Adrenal gland (tissue), 12 donors: ENCODE results near the gene ACAN. TPM values are rescaled to one million over a fixed set of nuclear protein-coding genes. Genes with fewer than 3 reads are reported as not detected.

Experiments
- DNase-seq, 7 donors: peaks; one replicate each; pipeline ENCODE4 v3.0.0-alpha.2; 2019 to 2020
- H3K27ac ChIP-seq, 5 donors: fragments of 200-600 bp; sonication (generic) in 4 of 5; 1 replicate in 3 of 5; 2 replicates in 2 of 5; pipeline versions ENCODE4 v1.5.1 to v1.8.0; 2016 to 2020; ENCODE audit warnings: mild to moderate bottlenecking in 1 of 5
- H3K27me3 ChIP-seq: fragments of 200-600 bp; 2 replicates; pipeline ENCODE4 v1.8.0; 2021
- H3K36me3 ChIP-seq, 2 donors: fragments of 200-600 bp; replicated peaks in 1 of 2; 1 replicate in 1 of 2; 2 replicates in 1 of 2; pipeline versions ENCODE4 v1.5.1 to v1.8.0; 2018 to 2022
- H3K4me1 ChIP-seq, 2 donors: fragments of 200-600 bp; replicated peaks in 1 of 2; 1 replicate in 1 of 2; 2 replicates in 1 of 2; pipeline versions ENCODE4 v1.5.1 to v1.8.0; 2018 to 2021
- H3K4me3 ChIP-seq, 4 donors: fragments of 200-600 bp; sonication (generic) in 3 of 4; one replicate each; pipeline ENCODE4 v1.5.1; 2016 to 2018
- H3K9me3 ChIP-seq, 3 donors: fragments of 200-600 bp; sonication (generic) in 1 of 3; replicated peaks in 1 of 3; 1 replicate in 2 of 3; 2 replicates in 1 of 3; pipeline versions ENCODE4 v1.5.1 to v1.8.0; 2016 to 2021
- POLR2A ChIP-seq, 2 donors: fragments of 450-650 bp; IDR thresholded peaks; one replicate each; pipeline ENCODE4 v1.6.1; 2017; ENCODE audit warnings: antibody characterized with exemption in 2 of 2, mild to moderate bottlenecking in 2 of 2, moderate library complexity in 1 of 2
- WGBS, 4 donors: extraction: QIAGEN DNeasy Blood & Tissue Kit in 2 of 4; methylation state at CpG; one replicate each; pipeline versions ENCODE4 v1.1.5 to v1.1.7; 2013 to 2017; 5-methylcytosine and 5-hydroxymethylcytosine counted together
- intact Hi-C, 2 donors: fragments of 100-400 bp; cut with DNase I; formaldehyde crosslinking; loops; one replicate each; pipeline versions ENCODE4 v1.14.1 to v1.15.0; 2022 to 2023
- polyA plus RNA-seq, 3 donors: library from polyadenylated mRNA; stranded (reverse); fragments of 200-250 nt in 2 of 3; fragments of 350-450 nt in 1 of 3; fragmentation: Illumina TruSeq in 1 of 3; extraction: RNeasy Lipid Tissue Mini Kit (QIAGEN cat#74804) in 1 of 3; gene quantifications; one replicate each; pipeline ENCODE4 v1.2.3, GENCODE V29; 2013 to 2014
- total RNA-seq, 9 donors: library from RNA; depleted of rRNA in 4 of 9; stranded (reverse); fragments of >200 nt in 4 of 9; fragments of 120-200 nt in 1 of 9; fragmentation: NEBNext Ultra II Directional in 1 of 9; extraction: Animal tissue kit (Norgen Biotek cat#: 25700) in 1 of 9; gene quantifications; one replicate each; pipeline versions ENCODE4 v1.1.0 to v1.2.4, GENCODE V29; 2013 to 2023
- TF ChIP-seq, protein P1 (sequence below), 6 experiments: fragments of 450-650 bp in 4 of 6; fragments of 200-600 bp in 2 of 6; sonication (generic) in 1 of 6; IDR thresholded peaks; 1 replicate in 5 of 6; 2 replicates in 1 of 6; pipeline versions ENCODE4 v1.5.1 to v1.8.0; 2016 to 2021; ENCODE audit warnings: antibody characterized with exemption in 6 of 6, mild to moderate bottlenecking in 2 of 6, moderate library complexity in 1 of 6
- donor health status: healthy with polysubstance abuse.
- donor health status: Bipolar disorder and iron deficiency.
- donor health status: DM: yes; HTN: yes; CAD: no.
- donor health status: DM: no; HTN: no; CAD: no.
- donor health status: DM: no; HTN: no; CAD: no.
- donor health status: DM: yes; HTN: yes; CAD: no.

The ACAN gene
- total and polyA plus RNA-seq, 12 donors = 0.04 to 2.4 (median 0.42) TPM

GRCh38 chr15:88800026-88800425 lies 3.2 kb upstream of the ACAN start:
- H3K4me1 ChIP-seq = no peaks in the 10 kb centered on the region
- H3K27ac ChIP-seq = no peak overlapping the region
- H3K9me3 ChIP-seq = no peaks in the 10 kb centered on the region
- no peaks in the 10 kb centered on the region for H3K36me3 ChIP-seq
- TF ChIP-seq POLR2A (IDR thresholded peaks at IDR 0.05) = no peak
- peaks cover 49% of the 10 kb centered on the region for H3K27me3 ChIP-seq
- WGBS, 4 donors = 47 to 69% (median 57%) methylated on average over 1 of the region's 1 CpG
- no peak for DNase-seq
- no peak overlapping the region for H3K4me3 ChIP-seq
- intact Hi-C loops = no loop called here

DNA sequence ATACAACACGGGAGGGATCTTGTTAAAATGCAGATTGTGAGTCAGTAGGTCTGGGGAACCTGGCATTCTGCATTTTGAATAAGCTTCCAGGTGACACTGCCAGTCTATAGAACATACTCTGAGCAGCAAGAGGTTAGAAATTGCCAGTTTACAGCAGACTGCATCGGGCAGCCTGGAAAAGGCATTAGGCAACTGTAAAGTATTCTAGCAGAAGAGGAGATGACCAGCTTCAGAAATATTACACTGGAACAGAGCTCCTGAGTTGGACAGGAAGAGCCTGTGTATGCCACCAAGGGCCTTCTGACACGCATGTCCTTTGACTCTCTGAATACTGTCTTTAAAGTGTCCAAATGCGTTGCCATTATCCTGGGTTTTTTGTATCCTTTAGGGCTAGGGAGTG lies 2.5 kb upstream of the ACAN start:
- intact Hi-C loops = no loop called here
- peaks cover 45% of the 10 kb centered on the region for H3K27me3 ChIP-seq
- WGBS, 4 donors = 62 to 87% (median 81%) methylated on average over 4 of the region's 4 CpGs
- H3K27ac ChIP-seq = no peak overlapping the region
- no peak overlapping the region for H3K4me3 ChIP-seq
- no peaks in the 10 kb centered on the region for H3K4me1 ChIP-seq
- DNase-seq = no peak
- H3K9me3 ChIP-seq = no peaks in the 10 kb centered on the region
- TF ChIP-seq, protein P1, sequence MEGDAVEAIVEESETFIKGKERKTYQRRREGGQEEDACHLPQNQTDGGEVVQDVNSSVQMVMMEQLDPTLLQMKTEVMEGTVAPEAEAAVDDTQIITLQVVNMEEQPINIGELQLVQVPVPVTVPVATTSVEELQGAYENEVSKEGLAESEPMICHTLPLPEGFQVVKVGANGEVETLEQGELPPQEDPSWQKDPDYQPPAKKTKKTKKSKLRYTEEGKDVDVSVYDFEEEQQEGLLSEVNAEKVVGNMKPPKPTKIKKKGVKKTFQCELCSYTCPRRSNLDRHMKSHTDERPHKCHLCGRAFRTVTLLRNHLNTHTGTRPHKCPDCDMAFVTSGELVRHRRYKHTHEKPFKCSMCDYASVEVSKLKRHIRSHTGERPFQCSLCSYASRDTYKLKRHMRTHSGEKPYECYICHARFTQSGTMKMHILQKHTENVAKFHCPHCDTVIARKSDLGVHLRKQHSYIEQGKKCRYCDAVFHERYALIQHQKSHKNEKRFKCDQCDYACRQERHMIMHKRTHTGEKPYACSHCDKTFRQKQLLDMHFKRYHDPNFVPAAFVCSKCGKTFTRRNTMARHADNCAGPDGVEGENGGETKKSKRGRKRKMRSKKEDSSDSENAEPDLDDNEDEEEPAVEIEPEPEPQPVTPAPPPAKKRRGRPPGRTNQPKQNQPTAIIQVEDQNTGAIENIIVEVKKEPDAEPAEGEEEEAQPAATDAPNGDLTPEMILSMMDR (IDR thresholded peaks at IDR 0.05) = no peak
- TF ChIP-seq POLR2A (IDR thresholded peaks at IDR 0.05) = no peak
- H3K36me3 ChIP-seq = no peaks in the 10 kb centered on the region

DNA sequence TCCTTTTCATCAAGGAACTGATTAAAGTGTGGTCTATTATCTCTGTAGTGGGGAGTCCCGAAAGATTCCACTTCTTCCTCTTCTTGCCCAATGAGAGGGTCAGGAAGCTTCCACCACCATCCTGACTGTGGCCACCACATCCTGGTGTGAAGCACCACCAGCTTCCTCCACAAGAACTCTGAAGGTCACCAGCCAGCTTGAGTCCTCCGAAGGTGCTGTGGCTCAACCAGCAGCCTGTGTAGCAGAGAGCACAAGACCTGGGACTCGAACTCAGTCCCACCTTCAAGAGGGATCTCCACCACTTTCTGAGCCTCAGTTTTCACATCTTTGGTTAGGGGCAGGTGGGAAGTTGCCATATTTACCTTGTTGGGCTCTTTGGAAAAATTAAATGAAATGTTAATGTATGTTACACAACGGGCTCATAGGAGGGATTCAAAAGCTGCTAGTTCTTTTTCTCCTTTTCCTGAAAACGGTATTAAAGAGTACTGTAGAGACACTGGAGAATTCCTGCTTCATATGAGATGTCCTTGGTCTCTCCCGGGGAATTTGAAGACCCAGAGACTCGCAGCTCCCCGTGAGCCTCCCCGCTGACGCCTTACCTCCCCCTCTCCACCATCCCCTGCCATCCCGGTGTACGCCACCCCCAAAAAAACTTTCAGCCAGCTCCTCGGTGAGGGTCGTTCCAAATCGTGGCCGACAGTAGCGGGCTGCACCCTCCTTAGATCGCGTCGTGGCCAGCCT lies 816 bp upstream of the ACAN start:
- WGBS, 4 donors = 11 to 14% (median 12%) methylated on average over 16 to 20 of the region's 20 CpGs
- Histone ChIP-seq H3K27ac (no peak overlapping the region), H3K27me3 (peaks cover 40% of the 10 kb centered on the region), H3K4me1 (no peaks in the 10 kb centered on the region), H3K4me3 (no peak overlapping the region), H3K36me3 (no peaks in the 10 kb centered on the region), H3K9me3 (no peaks in the 10 kb centered on the region)
- no peak for TF ChIP-seq POLR2A (IDR thresholded peaks at IDR 0.05)
- TF ChIP-seq, protein P1 (IDR thresholded peaks at IDR 0.05) = no peak
- DNase-seq = no peak
- intact Hi-C loops = no loop called here

DNA sequence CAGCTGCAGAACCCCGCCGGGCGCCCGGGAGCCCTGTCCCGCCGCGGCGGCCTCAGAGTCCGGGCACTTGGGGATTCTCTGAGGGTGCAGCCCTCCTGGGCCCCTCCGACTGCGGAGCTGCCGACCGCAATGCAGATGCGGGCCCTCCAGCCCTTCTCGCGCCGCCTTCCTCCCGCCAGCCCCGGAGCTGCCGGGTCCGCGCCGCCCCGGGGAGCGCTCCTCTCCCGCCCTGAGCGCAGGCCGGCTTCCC lies 320 bp upstream of the ACAN start:
- 1 to 3% (median 1%) methylated on average over 11 to 28 of the region's 28 CpGs for WGBS, 4 donors
- H3K27ac ChIP-seq = no peak overlapping the region
- no peak for TF ChIP-seq POLR2A (IDR thresholded peaks at IDR 0.05)
- TF ChIP-seq, protein P1 (IDR thresholded peaks at IDR 0.05) = no peak
- H3K4me1 ChIP-seq = no peaks in the 10 kb centered on the region
- no peak overlapping the region for H3K4me3 ChIP-seq
- intact Hi-C loops = no loop called here
- no peaks in the 10 kb centered on the region for H3K36me3 ChIP-seq
- H3K9me3 ChIP-seq = no peaks in the 10 kb centered on the region
- DNase-seq = no peak
- H3K27me3 ChIP-seq = peaks cover 40% of the 10 kb centered on the region

DNA sequence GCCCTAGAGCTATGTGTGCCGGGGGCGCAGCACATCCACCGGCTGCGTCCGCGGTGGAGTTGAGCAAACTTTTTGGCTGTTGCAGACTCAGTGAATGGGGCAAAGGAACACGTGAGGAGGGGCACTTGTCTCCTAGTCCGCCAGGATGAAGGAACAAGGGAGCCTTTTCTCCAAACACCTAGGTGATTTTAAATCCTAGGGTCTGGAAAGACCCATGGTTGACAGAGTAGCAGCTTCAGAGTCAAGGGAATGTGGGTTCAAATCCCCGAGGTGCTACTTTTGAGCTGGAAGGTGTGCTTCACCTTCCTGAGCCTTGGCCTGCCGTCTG lies 648 bp downstream of the ACAN start:
- Histone ChIP-seq H3K9me3 (no peaks in the 10 kb centered on the region), H3K27me3 (peaks cover 39% of the 10 kb centered on the region), H3K4me3 (no peak overlapping the region), H3K4me1 (no peaks in the 10 kb centered on the region), H3K36me3 (no peaks in the 10 kb centered on the region), H3K27ac (no peak overlapping the region)
- intact Hi-C loops = no loop called here
- DNase-seq = no peak
- TF ChIP-seq, protein P1 (IDR thresholded peaks at IDR 0.05) = no peak
- no peak for TF ChIP-seq POLR2A (IDR thresholded peaks at IDR 0.05)
- WGBS, 4 donors = 19 to 31% (median 20%) methylated on average over 7 to 10 of the region's 10 CpGs
